ENCODE data around the gene FES. TPM values are rescaled to one million over a fixed set of nuclear protein-coding genes. Genes with fewer than 3 reads are reported as not detected.

FES gene
- total and polyA plus RNA-seq, 12 donors, result 8.6 to 27.7 (median 12.9) TPM

- peaks cover 0 to 49% (median 36%) of the 10 kb centered on the region in 9 donors for H3K4me1 ChIP-seq
- peaks cover 0 to 100% (median 80%) of the 10 kb centered on the region in 9 donors for H3K36me3 ChIP-seq
- intact Hi-C loops (cut with DNase I), result no loop called here
- H3K9me3 ChIP-seq, result no peaks in the 10 kb centered on the region
- no peak overlapping the region for H3K27ac ChIP-seq
- TF ChIP-seq, protein P1, sequence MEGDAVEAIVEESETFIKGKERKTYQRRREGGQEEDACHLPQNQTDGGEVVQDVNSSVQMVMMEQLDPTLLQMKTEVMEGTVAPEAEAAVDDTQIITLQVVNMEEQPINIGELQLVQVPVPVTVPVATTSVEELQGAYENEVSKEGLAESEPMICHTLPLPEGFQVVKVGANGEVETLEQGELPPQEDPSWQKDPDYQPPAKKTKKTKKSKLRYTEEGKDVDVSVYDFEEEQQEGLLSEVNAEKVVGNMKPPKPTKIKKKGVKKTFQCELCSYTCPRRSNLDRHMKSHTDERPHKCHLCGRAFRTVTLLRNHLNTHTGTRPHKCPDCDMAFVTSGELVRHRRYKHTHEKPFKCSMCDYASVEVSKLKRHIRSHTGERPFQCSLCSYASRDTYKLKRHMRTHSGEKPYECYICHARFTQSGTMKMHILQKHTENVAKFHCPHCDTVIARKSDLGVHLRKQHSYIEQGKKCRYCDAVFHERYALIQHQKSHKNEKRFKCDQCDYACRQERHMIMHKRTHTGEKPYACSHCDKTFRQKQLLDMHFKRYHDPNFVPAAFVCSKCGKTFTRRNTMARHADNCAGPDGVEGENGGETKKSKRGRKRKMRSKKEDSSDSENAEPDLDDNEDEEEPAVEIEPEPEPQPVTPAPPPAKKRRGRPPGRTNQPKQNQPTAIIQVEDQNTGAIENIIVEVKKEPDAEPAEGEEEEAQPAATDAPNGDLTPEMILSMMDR (IDR thresholded peaks at IDR 0.05), result no peak
- ATAC-seq (no peak), DNase-seq (no peak)
- no peak overlapping the region for H3K4me3 ChIP-seq
- no peaks in the 10 kb centered on the region for H3K27me3 ChIP-seq
- 96% methylated on average over 24 of the region's 24 CpGs for WGBS, 2 donors
These were observed 26.4 kb downstream of the FES start for GRCh38 chr15:90910441-90911301.

DNA sequence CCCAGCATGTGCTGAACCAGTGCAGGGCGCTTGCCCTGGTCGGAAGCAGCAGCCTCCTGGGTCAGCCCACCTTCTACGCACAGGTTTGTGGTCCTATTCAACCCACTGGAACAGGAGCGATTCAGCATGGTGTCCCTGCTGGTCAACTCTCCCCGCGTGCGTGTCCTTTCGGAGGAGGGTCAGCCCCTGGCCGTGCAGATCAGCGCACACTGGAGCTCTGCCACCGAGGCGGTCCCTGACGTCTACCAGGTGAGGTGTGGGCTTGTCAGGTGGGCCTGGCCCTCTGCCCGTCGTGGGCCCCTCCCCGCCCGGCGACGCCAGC lies 27.0 kb downstream of the FES start:
- H3K9me3 ChIP-seq, result no peaks in the 10 kb centered on the region
- 90 to 92% methylated on average over 19 of the region's 19 CpGs for WGBS, 2 donors
- peaks cover 0 to 100% (median 77%) of the 10 kb centered on the region in 9 donors for H3K36me3 ChIP-seq
- no peak overlapping the region for H3K27ac ChIP-seq
- intact Hi-C loops (cut with DNase I), result no loop called here
- ATAC-seq, result no peak
- no peak for DNase-seq
- TF ChIP-seq, protein P1 (IDR thresholded peaks at IDR 0.05), result no peak
- no peak overlapping the region for H3K4me3 ChIP-seq
- no peaks in the 10 kb centered on the region for H3K27me3 ChIP-seq
- H3K4me1 ChIP-seq, result peaks cover 0 to 47% (median 38%) of the 10 kb centered on the region in 9 donors

- TF ChIP-seq, protein P1 (IDR thresholded peaks at IDR 0.05), result no peak
- H3K27ac ChIP-seq, result peak overlapping the region in 1 of 10 donors; percentile 26
- H3K27me3 ChIP-seq, result no peaks in the 10 kb centered on the region
- peaks cover 0 to 100% (median 74%) of the 10 kb centered on the region in 9 donors for H3K36me3 ChIP-seq
- H3K4me3 ChIP-seq, result no peak overlapping the region
- ATAC-seq (no peak), DNase-seq (no peak)
- intact Hi-C loops (cut with DNase I), result no loop called here
- H3K4me1 ChIP-seq, result peaks cover 0 to 47% (median 38%) of the 10 kb centered on the region in 9 donors
- WGBS, 2 donors, result 94% methylated on average over 30 of the region's 30 CpGs
- no peaks in the 10 kb centered on the region for H3K9me3 ChIP-seq
These were observed 27.8 kb downstream of the FES start for GRCh38 chr15:90911906-90912769.

- no peak for DNase-seq
- no peak overlapping the region for H3K4me3 ChIP-seq
- H3K36me3 ChIP-seq, result peaks cover 0 to 100% (median 77%) of the 10 kb centered on the region in 9 donors
These were observed 28.4 kb downstream of the FES start for GRCh38 chr15:90912770-90913075.

More at GRCh38 chr15:90912770-90913075, 28.4 kb downstream of the FES start:
- TF ChIP-seq, protein P1 (IDR thresholded peaks at IDR 0.05), result no peak
- intact Hi-C loops (cut with DNase I), result no loop called here
- Histone ChIP-seq H3K4me1 (peaks cover 0 to 47% (median 34%) of the 10 kb centered on the region in 9 donors), H3K27ac (no peak overlapping the region), H3K9me3 (no peaks in the 10 kb centered on the region), H3K27me3 (no peaks in the 10 kb centered on the region)
- 94% methylated on average over 7 of the region's 7 CpGs for WGBS, 2 donors
- ATAC-seq, result no peak

Measured in heart right ventricle (tissue), 16 donors.